ENCODE measurements around the gene PIP4K2C.

PIP4K2C gene

GRCh38 chr12:57602544-57602943 lies 11.6 kb downstream of the PIP4K2C start:
- DNase-seq (ENCODE audit: insufficient read length, low spot score) (no peak), FAIRE-seq (no peak)
- no peak for TF ChIP-seq CTCF (IDR thresholded peaks at IDR 0.05; ENCODE audit: insufficient read depth, missing control alignments)

GRCh38 chr12:57603324-57603723 lies 12.3 kb downstream of the PIP4K2C start:
- FAIRE-seq (no peak), DNase-seq (ENCODE audit: insufficient read length, low spot score) (no peak)

GRCh38 chr12:57603815-57604453 lies 12.9 kb downstream of the PIP4K2C start:
- TF ChIP-seq CTCF (IDR thresholded peaks at IDR 0.05; ENCODE audit: insufficient read depth, missing control alignments), result no peak
- FAIRE-seq (no peak), DNase-seq (ENCODE audit: insufficient read length, low spot score) (no peak)

More at GRCh38 chr12:57603324-57603723, 12.3 kb downstream of the PIP4K2C start:
- no peak for TF ChIP-seq CTCF (IDR thresholded peaks at IDR 0.05; ENCODE audit: insufficient read depth, missing control alignments)

DNA sequence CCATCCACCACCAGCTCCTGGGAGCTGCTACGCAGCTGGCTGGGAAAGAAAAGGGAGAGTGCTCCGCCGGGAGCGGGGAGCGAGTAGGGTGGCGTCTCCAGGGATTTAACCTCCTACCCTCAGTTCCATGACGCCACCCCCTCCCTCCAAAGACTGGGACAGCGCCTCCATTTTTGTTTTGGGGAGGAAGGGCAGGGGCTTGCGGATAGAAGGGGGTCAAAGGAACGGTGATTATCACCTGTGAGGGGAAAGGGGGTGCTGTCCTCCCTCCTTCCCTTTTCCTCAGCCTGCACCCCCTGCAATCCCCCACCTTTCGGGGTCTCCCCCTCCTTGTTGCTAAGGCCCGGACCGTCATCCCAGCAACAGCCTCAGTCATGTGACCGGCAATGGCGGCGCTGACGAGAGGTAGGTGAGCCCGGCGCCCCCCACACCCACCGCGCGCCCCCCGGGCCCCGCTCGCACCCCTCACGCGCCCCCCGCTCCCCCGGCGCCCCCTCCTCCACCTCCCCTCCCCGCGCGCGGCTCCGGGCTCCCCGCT lies 13.5 kb downstream of the PIP4K2C start, which contains the start of gene DTX3:
Gene DTX3 (plus strand): TSS at position 371 of the 538 bp plus-strand sequence. CDS start 1,694 bp downstream, outside the sequence.
- no peak for DNase-seq (ENCODE audit: insufficient read length, low spot score)
- no peak for FAIRE-seq
- no peak for TF ChIP-seq CTCF (IDR thresholded peaks at IDR 0.05; ENCODE audit: insufficient read depth, missing control alignments)

DNA sequence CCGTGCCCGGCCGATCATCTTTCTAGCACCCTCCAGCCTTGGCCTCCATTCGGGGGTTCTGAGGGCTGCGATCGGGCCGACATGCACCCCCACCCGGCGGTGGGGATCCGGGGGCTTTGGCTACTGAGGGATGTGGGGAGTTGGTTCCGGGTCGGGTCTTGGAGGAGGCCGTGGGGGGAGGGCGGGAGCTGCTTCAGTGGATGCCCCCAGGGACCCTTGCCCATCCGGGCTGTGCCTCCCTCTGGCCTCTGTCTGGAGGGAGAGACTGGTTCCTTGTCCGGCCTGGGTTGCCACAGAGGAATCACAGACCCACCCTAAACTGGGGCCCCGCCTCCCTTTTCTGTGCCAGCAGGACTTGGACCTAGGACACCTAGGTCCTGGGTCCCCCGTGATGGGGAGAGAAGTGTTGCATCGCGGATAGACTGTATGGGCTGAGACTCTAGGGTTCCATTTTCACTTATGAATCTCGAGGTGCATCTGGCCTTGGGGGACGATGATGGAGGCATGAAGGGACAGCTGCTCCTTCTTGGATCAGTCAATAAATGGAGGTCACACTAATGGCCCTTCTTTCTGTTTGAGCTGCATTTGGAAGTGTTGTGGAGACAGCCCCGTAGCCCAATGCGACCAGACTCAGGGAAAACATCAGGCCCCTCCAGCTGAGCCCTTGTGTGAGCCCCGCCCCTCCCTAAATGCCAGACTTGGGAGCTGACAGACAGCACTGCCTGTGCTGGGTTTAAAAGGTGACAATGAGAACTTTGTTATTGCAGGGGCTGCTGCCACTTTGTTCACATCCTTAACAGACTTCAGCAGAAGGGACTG lies 14.2 kb downstream of the PIP4K2C start:
- DNase-seq (ENCODE audit: insufficient read length, low spot score), result no peak
- no peak for FAIRE-seq
- no peak for TF ChIP-seq CTCF (IDR thresholded peaks at IDR 0.05; ENCODE audit: insufficient read depth, missing control alignments)

DNA sequence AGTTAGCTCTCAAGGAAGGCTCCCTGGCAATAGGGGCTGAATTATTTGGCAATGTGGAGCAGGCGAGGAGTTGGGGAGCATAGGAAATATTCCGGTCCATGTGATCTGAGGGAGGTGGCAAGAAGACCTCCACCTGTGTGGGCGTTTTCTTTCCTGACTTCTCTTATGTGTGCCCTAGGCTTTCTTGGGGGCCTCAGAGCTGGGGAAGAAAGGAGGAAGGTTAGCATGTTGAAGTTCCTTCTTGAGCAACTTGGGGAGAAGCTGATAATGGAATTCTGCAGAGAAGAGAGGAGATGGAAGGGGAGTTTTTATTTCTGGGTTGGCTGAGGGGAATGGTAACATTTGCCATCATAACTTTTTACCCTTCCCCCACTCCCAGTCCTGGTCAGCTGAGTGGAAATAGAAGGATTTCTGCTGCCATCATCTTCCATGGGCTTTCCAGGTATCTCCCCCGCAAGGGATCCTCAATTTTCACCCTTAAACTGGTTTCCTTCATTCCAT lies 14.9 kb downstream of the PIP4K2C start:
- FAIRE-seq (no peak), DNase-seq (ENCODE audit: insufficient read length, low spot score) (no peak)
- TF ChIP-seq CTCF (IDR thresholded peaks at IDR 0.05; ENCODE audit: insufficient read depth, missing control alignments), result no peak

All from D721Med (cell line).